Daoy (cell line): ENCODE results near the gene LMOD3. TPM values are rescaled to one million over a fixed set of nuclear protein-coding genes. Genes with fewer than 3 reads are reported as not detected.

Experiments
- DNase-seq: peaks from one replicate; pipeline ENCODE4 v3.0.0-alpha.2; 2015; ENCODE audit warnings: low read depth
- total RNA-seq: library from RNA; depleted of rRNA; stranded (reverse); fragments of >200 nt; shearing (Covaris generic); gene quantifications from 2 replicates; pipeline ENCODE4 v1.2.3, GENCODE V29; 2014

LMOD3 gene
- total RNA-seq, 1 experiment from 2014 or later: not detected

GRCh38 chr3:69092030-69092516 is 30.3 kb downstream of the LMOD3 start:
- DNase-seq: no peak

- no peak for DNase-seq
These were observed 30.9 kb downstream of the LMOD3 start for GRCh38 chr3:69091389-69092029.

- no peak for DNase-seq
These were observed 32.4 kb downstream of the LMOD3 start for GRCh38 chr3:69090021-69090420.

- DNase-seq: no peak
These were observed 34.3 kb downstream of the LMOD3 start for GRCh38 chr3:69088063-69088462.

GRCh38 chr3:69087030-69087791 is 35.2 kb downstream of the LMOD3 start:
- no peak for DNase-seq

GRCh38 chr3:69085833-69086722 is 36.3 kb downstream of the LMOD3 start:
- DNase-seq: peak; percentile 93

- peak; percentile 20 for DNase-seq
These were observed 37.1 kb downstream of the LMOD3 start for GRCh38 chr3:69085168-69085832.

- peak; percentile 90 for DNase-seq
These were observed 37.8 kb downstream of the LMOD3 start, which contains the start of gene ARL6IP5 for GRCh38 chr3:69084326-69085167. Gene ARL6IP5 (plus strand): TSS chr3:69084937. CDS start chr3:69085048, 111 bp downstream.

GRCh38 chr3:69082805-69083204 is 39.6 kb downstream of the LMOD3 start:
- DNase-seq: peak; percentile 72

GRCh38 chr3:69082361-69082760 is 40.0 kb downstream of the LMOD3 start:
- DNase-seq: no peak

- DNase-seq: peak; percentile 55
These were observed 40.7 kb downstream of the LMOD3 start for GRCh38 chr3:69081583-69082262.

- peak; percentile 91 for DNase-seq
These were observed 42.0 kb downstream of the LMOD3 start, which contains the start of gene UBA3 for GRCh38 chr3:69080233-69080920. Gene UBA3 (minus strand): TSS chr3:69080365. CDS start chr3:69080353, 12 bp downstream.

- peak; percentile 8 for DNase-seq
These were observed 42.9 kb downstream of the LMOD3 start for GRCh38 chr3:69079269-69080159.

- DNase-seq: no peak
These were observed 49.5 kb downstream of the LMOD3 start for GRCh38 chr3:69072928-69073327.

GRCh38 chr3:69066121-69066520 is 56.3 kb downstream of the LMOD3 start:
- no peak for DNase-seq

- no peak for DNase-seq
These were observed 57.0 kb downstream of the LMOD3 start for GRCh38 chr3:69065318-69065964.

- DNase-seq: no peak
These were observed 58.8 kb downstream of the LMOD3 start for GRCh38 chr3:69063636-69064035.

- no peak for DNase-seq
These were observed 62.7 kb downstream of the LMOD3 start for GRCh38 chr3:69059688-69060087.
